NCI-H69 (cell line): Measurements from ENCODE around the gene KDM2A.
"Not testable (repeated sequence)": the region's sequence is repeated elsewhere in the genome, so short reads cannot be mapped to it uniquely, and the experiment has no call there.

Experiments used
- DNase-seq: peaks from one replicate; lab custom pipeline; 2025; lab: John Stamatoyannopoulos, UW

The KDM2A gene

DNA sequence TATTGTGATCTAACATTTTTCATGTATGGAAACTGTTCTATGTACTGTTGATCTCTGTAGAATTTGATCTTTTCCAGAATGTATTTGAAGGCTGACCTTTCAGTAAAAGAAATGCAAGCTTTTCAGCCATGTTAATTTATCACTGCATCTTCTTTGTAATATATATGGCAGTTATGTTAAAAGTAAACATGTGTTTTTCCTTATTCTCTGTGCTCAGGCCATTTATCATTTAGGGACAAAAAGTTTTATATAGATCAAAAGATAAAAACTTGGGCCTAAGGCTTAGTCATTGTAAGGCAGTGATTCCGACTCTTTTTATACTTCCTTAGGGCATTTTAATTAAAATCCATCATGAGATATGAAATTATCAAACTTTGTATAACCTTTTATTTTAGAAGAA, 48.7 kb downstream of the KDM2A start:
- DNase-seq = no peak

DNA sequence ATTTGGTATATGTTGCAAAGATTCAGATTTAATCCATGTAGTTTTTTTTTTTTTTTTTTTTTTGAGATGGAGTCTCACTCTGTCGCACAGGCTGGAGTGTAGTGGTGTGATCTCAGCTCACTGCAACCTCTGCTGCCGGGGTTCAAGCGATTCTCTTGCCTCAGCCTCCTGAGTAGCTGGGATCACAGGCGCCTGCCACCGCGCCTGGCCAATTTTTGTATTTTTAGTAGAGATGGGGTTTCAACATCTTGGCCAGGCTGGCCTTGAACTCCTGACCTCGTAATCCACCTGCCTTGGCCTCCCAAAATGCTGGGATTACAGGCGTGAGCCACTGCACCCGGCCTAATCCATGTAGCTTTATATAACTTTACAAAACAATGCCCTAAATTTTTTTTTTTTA, 49.8 kb downstream of the KDM2A start:
- not testable (repeated sequence) for DNase-seq

DNA sequence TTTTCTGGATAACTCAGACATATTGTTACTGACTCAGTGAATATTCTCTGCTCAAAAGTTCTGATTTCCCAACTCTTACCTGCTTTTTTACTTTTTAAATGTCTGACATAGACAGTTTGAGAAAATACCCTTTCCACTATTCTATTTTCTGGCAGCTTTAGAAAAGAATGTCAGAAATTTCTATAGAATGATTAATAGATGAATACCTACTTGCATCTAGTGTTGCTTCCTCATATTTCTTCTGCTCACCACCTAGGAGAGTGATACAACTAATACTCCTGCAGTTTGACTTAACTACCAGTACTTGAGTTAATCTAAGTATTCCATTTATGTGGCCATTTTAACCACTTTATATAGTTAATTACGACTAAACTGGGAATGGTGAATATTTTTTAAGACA, 55.2 kb downstream of the KDM2A start:
- no peak for DNase-seq

DNA sequence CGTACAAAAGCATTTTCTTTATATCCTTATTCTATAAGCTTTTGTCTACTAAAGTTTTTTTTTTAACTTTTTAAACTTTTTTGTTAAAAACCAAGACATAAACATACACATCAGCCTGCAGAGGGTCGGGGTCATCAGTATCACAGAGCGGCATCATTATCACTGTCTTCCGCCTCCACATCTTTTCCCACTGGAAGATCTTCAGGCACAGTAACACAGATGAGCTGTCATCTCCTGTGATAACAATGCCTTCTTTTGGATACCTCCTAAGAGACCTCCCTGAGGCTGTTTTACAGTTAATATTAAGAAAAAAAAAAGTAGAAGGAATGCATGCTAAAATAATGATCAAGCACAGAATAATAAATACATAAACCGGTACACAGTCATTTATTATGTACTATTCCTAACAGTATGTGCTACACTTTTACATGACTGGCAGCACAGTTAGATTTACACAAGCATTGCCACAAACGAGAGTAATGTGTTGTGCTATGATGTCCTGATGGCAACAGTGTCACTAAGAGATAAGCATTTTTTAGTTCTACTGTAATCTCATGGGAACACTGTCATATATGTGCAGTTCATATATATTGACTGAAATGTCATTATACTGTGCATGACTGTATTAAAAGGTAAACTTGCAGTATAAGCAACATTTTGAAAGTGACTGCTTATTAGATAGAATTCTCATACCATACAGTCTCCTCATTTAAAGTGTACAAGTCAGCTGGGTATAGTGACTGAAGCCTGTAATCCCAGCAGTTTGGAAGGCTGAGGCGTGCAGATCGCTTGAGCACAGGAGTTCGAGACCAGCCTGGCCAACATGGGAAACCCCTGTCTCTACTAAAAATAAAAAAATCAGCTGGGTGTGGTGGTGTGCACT, 58.6 kb downstream of the KDM2A start:
- no peak for DNase-seq

DNA sequence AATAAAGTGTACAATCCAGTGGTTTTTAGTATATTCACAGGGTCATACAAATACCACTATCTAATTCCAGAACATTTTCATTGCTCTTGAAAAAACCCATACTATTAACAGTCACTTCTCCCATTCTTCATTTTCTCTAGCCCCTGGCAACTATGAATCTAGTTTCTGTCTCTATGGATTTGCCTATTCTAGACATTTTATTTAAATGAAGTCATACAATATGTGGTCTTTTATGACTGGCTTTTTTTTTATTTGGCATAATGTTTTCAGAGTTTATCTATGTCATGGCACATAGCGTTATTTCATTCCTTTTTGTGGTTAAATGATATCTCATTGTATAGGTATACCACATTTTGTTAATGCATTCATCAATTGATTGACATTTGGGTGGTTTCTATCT, 59.4 kb downstream of the KDM2A start:
- no peak for DNase-seq

DNA sequence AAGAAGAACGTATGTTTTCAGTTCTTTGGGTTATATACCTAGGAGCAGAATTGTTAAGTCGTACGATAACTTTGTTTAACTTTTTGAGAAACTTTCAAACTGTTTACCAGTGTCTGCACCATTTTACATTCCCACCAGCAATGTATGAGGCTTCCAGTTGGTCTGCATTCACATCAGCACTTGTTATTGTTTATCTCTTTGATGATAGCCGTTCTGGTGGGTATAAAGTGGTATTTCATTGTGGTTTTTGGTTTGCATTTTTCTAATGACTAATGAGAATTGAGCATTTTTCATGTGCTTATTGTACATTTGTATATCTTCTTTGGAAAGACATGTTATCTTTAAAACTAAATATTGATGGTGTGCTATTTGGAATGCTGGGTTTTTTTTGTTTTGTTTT, 59.8 kb downstream of the KDM2A start:
- DNase-seq = no peak

DNA sequence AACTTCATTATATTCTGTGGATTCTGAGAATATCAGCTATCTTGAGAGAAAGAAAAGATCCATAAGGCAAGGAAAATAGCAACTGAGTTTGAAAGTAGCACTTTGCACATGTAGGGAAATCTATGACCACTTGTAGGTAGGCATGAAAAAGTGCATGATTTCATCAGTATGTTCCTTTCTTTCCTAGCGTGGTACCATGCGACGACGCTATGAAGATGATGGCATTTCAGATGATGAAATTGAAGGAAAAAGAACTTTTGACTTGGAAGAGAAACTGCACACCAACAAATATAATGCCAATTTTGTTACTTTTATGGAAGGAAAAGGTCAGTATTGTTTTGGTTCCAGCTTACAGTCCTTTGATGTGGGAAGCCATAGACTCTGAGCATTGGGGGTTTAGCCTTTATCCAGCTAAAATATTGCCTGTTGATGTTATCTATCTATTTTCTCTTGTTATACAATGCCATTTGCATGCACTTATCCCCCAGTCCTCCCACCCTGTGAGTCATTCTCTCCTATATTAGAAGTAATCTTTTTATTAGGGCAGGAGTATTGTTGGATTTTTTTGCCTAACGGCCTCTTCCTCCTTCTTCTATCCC, 60.9 kb downstream of the KDM2A start:
- no peak for DNase-seq

DNA sequence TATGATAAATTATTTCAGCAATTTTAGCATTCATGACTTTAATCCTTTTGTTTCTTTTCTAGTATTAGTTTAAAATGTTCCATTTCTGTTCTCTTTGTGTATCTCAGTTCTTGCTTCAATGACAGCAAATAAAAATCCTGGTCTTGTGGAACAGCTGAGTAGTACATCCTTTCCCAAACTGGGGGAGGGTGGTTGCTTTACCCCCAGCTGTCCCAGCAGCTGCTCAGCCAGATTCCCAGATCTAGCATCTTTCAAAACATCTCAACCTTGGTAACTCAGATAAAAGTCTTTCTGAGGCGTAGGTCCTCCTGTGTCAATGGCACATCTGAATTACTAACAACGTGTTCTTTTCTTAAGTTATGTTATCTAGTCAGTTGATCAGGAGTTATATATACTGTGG, 75.0 kb downstream of the KDM2A start:
- no peak for DNase-seq

DNA sequence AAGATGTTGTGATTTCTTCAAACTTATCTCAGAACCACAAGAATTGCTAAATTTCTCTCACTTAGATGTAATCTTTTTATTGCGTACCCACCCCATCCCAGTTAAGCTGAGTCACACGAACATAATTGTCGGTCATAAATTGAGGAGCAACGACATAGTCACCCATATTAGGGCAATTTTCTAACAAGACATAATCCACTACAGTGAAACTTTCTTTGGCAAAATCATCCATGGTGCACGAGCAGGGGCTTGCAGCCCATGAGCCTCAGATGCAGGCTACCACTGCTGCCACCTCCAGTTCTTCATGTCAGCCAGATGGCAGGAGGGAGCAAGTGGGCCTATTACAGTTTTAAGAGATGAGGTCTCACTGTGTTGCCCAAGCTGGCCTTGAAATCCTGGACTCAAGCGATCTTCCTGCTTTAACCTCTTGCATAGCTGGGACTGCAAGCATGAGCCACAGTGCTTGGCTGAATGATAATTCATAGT, 77.0 kb downstream of the KDM2A start:
- no peak for DNase-seq

DNA sequence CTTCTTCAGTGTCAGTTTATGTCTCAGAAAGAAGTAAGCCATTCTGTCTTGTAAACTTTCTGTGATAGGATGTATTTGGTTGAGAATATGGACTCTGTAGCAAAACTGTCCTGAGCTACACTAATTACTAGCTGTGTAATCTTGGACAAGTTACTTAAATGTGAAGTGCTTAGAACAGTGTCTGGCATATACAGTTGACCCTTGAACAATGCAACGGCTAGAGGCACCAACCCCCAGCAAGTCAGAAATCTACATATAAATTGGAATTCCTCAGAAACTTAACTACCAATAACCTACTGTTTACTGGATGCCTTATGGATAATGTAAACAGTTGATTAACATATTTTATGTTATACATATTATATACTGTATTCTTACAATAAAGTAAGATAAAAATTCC, 78.5 kb downstream of the KDM2A start:
- no peak for DNase-seq

DNA sequence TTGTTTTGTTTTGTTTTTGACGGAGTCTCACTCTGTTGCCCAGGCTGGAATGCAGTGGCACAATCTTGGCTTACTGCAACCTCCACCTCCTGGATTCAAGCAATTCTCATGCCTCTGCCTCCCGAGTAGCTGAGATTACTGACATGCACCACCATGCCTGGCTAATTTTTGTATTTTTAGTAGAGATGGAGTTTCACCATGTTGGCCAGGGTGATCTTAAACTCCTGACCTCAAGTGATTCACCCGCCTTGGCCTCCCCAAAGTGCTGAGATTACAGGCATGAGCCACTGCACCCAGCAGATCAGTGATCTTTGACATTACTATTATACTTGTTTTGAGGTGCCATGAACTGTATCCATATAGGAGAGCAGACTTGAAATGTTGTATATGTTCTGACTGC, 79.7 kb downstream of the KDM2A start:
- not testable (repeated sequence) for DNase-seq

DNA sequence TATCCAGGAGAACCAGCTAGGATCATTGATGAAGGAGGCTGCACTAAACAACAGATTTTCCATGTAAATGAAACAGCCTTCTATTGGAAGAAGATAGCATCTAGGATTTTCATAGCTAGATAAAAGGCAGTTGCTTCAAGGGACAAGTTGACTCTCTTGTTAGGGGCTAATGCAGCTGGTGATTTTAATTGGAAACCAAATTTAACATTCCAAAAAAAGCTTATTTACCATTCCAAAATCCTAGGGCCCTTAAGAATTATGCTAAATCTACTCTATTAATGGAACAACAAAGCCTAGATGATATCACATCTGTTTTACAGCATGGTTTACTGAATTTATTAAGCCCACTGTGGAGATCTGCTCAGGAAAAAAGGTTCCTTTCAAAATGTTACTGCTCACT, 80.7 kb downstream of the KDM2A start:
- no peak for DNase-seq

DNA sequence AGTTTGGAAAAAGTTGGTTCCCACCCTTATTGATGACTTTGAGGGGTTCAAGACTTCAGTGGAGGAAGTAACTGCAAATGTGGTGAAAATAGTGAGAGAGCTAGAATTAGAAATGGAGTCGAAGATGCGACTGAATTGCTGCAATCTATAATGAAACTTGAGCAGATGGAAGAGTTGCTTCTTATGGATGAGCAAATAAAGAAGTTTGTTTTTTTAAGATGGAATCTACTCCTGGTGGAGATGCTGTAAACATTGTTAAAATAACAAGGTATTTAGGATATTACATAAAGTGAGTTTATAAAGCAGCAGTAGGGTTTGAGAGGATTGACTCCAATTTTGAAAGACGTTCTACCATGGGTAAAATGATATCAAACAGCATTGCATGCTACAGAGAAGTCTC, 83.0 kb downstream of the KDM2A start:
- no peak for DNase-seq

DNA sequence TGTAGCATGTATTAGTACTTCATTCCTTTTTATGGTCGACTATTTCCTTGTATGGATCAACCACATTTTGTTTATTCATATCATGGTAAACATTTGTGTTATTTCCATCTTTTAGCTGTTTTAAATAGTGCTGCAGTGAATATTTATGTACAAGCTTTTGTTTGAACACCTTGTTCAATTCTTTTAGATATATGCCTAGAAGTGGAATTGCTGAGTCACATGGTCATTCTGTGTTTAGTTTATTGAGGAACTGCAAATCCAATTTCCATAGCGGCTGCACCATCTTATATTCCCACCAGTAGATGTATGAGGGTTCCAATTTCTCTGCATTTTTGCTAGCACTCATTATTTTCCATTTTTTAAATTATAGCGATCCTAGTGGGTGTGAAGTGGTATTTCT, 85.8 kb downstream of the KDM2A start:
- DNase-seq = no peak

DNA sequence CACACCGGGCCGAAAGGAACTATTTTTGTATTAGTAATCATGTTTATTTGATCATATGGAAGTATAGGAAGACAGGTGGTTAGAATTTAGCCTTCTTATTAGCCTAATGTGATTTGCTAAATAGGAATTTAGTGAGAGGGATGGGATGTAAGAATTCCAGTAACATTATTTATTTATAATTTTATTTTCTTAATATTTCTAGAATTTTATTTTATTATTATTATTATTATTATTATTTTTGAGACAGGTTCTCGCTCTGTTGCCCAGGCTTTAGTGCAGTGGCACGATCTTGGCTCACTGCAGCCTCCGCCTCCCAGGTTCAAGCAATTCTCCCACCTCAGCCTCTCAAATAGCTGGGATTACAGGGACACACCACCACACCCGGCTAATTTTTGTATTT, 90.2 kb downstream of the KDM2A start:
- DNase-seq = not testable (repeated sequence)

DNA sequence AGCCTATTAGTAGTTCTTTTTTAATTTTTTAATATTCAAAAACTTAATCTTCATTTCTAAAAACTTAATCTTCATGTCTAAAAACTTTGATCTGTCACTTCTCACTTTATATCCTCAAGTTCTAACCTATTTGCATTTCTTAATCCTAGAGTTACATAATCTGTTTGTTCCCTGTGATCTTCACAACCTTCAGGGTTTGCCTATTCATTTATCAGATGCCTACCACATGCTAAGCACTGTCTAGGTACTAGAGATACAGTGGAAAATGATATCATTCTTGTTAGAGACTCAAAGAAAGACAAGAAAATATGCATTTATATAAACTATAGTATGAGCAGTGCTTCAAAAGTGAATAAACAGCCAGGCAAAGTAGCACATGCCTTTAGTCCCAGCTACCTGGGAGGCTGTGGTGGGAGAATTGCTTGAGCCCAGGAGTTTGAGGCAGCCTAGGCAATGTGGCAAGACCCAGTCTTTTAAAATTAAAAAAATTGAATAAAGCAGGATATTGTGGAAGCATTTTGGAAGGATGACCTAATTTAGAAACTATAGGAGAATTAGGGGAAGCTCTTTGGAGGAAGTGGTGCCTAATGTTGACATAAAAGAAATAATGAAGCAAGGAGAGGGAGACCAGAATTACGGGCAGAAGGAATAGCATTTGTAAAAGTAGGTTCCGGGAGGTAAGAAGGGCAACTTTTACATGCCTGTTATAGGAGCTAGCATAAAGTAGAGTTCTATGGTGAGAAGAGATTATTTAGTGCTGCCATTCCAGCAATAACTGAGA, 92.8 kb downstream of the KDM2A start:
- no peak for DNase-seq

DNA sequence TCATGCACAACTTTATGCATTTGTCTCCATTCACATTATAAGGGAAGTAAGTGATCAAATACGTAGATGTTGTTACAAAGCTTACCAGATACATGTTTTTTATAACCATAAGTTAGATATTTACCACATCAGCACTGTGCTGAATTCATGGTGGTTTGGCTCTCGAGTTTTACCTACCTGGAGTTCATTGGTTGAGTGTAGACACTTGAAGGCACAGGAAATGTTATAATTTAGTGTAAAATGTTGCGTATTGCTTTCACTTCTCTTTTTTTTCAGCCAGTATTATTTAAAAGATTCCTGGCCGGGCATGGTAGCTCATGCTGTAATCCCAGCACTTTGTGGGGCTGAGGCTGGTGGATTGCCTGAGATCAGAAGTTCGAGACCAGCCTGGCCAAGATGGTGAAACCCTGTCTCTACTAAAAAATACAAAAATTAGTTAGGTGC, 94.1 kb downstream of the KDM2A start:
- DNase-seq = no peak

DNA sequence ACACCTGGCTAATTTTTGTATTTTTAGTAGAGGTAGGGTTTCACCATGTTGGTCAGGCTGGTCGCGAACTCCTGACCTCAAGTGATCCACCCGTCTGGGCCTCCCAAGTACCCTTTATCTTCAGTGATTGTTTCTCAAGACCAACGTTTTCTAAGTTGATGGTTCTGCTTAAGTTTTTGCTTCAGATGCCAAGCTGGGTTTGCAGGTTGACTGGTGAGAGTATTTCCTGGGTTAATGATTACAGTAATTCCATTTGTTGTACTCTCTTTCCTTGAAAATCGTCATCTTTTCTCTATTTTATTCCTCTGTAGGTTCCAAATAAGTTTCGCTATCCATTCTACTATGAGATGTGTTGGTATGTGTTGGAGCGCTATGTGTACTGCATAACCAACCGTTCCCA, 108.7 kb downstream of the KDM2A start:
- DNase-seq = no peak

DNA sequence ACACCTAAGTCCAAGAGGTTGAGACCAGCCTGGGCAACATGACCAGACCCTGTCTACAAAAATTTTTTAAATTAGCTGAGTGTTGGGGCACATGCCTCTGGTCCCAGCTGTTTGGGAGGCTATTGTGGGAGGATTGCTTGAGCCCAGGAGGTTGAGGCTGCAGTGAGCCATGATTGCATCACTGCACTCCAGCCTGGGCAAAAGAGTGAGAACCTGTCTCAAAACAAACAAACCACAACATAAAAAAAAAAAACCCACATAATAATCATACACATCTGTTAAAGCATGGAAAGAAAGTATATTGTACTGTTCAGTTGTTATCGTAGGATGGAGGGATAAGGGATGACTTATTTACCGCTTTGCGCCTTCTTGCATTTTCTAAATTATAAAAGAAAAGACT, 111.3 kb downstream of the KDM2A start:
- no peak for DNase-seq

DNA sequence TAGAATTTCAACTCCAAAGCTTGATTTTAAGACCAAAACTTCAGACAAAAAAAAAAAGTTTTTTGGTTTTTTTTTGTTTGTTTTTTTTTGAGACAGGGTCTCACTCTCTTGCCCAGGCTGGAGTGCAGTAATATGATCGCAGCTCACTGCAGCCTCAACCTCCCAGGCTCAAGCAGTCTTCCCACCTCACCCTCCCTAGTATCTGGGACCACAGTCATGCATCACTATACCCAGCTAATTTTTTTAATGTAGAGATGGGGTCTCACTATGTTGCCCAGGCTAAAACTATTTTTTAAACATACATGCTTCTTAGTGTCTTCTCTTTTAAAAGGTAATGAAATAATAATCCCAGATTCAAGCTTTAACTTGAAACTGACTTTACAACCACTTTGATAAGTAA, 111.8 kb downstream of the KDM2A start:
- DNase-seq = no peak

DNA sequence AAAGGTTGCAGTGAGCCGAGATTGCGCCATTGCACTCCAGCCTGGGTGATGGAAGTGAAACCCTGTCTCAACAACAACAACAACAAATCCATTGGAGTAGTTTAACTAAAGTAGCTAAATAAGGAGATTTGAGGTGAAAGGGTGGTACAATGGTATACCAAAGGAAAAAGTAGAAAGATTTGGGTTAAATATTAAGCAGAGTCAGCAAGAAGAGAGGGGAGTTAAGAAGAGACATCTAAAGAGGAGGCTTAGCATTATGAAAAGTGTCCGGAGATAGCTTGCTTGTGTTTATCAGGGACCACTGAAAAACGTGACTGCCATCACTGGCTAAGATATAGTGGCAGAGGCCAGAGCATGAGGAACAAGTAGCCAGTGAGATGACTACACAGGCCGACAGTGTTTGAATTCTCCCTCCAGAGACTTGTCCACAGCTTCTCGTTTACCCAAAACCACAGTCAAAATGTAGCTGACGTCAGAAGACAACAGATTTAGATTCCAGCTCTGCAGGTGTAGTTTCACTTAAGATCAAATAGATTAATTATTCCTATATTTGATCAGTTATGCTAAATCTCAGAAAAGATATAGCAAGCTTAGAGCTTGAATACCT, 114.6 kb downstream of the KDM2A start:
- no peak for DNase-seq

DNA sequence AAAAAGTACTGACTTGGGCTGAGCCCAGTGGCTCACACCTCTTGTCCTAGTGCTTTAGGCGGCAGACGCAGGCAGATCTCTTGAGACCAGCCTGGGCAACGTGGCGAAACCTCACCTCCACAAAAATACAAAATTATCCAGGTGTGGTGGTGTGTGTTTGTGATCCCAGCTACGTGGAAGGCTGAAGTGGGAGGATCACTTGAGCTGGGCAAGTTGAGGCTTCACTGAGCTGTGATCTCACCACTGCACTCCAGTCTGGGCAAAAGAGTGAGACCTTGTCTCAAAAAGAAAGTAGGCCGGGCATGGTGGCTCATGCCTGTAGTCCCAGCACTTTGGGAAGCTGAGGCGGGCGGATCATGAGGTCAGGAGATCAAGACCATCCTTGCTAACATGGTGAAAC, 115.5 kb downstream of the KDM2A start:
- not testable (repeated sequence) for DNase-seq
